GM19023 (cell line): ENCODE measurements around the gene CHST5.
"Not testable (repeated sequence)": the region's sequence is repeated elsewhere in the genome, so short reads cannot be mapped to it uniquely, and the experiment has no call there.

Experiments used
- ATAC-seq: cut with Tn5 transposase; IDR thresholded peaks from one replicate; pipeline ENCODE4 v1.9.1; 2021; ENCODE audit warnings: mild to moderate bottlenecking, moderate library complexity; ENCODE audit not compliant: unreplicated experiment

Gene CHST5

DNA sequence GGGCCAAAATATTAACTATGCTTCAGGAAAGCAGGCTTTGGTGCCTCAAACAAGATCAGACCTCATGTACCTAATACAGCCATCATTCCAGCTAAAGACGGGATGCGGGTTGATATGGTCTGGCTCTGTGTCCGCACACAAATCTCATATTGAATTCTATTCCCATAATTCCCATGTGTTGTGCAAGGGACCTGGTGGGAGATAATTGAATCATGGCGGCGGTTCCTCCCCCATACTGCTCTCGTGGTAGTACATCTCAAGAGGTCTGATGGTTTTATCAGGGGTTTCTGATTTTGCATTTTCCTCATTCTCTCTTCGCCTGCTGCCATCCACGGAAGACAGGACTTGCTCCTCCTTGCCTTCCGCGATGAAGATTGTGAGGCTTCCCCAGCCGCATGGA is 21.6 kb downstream of the CHST5 start:
- no peak for ATAC-seq

- no peak for ATAC-seq
Observed at GRCh38 chr16:75506574-75506973, 29.3 kb downstream of the CHST5 start.

- ATAC-seq = no peak
Observed at GRCh38 chr16:75506107-75506506, 29.8 kb downstream of the CHST5 start.

- no peak for ATAC-seq
Observed at GRCh38 chr16:75503801-75504200, 32.1 kb downstream of the CHST5 start.

- ATAC-seq = no peak
Observed at GRCh38 chr16:75502916-75503605, 32.8 kb downstream of the CHST5 start.

GRCh38 chr16:75501820-75502219 is 34.1 kb downstream of the CHST5 start:
- ATAC-seq = not testable (repeated sequence)

DNA sequence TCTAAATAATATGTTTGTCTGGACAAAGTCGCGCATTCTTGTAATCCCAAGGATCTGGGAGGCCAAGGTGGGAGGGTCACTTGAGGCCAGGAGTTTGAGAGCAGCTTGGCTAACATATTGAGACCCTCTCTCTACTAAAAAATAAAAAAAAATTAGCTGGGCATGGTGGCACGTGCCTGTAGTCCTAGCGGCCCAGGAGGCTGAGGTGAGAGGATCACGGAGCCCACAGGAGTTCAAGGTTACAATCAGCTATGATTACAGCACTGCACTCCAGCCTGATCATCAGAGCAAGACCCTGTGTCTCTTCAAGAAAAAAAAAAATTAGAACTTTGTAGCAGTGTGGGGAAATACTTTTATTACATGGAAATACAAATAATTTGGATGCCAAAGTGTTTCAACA is 34.5 kb downstream of the CHST5 start:
- no peak for ATAC-seq

DNA sequence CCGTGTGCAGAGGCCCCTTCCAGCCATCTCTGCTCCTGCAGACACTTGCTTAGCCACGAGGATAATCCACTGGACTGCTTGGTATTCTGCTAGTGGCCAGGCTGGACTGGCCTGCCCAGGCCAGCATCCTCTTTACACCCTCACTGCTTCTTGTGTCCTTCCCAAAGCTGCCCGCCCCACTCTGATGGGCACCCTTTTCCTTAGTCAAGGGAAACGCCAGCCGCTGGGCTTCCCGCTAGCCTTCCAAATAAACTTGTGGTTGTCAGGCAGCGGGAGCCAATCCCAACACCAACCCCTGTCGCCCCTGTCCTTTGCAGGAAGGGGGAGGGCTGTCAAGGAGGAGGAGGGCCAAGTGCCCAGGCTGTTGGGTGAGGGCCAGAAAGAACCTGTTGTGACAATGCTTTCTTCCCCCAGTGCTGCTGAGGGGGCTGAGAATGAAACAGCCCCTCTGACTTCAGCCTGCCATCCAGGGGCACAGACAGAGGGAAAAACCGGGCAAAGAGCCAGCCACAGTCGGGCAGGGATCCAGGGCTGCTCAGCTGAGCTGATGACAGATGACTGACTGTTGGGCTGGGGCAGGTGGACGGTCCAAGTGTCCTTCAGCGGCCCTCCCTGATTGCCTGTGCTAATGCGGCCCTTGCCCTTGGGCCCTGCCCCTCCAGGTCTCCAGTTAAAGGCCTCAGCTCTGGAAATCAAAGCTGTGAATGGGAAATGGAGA is 37.1 kb downstream of the CHST5 start:
- ATAC-seq = not testable (repeated sequence)

GRCh38 chr16:75497558-75497957 is 38.4 kb downstream of the CHST5 start:
- no peak for ATAC-seq

GRCh38 chr16:75495076-75495674 is 40.7 kb downstream of the CHST5 start, which contains the start of gene CHST6:
TSS of gene CHST6 (minus strand) at chr16:75495441. CDS start at chr16:75479828, 15,613 bp downstream.
- ATAC-seq = peak; percentile 86

- peak; percentile 15 for ATAC-seq
Observed at GRCh38 chr16:75494661-75495075, 41.2 kb downstream of the CHST5 start.

DNA sequence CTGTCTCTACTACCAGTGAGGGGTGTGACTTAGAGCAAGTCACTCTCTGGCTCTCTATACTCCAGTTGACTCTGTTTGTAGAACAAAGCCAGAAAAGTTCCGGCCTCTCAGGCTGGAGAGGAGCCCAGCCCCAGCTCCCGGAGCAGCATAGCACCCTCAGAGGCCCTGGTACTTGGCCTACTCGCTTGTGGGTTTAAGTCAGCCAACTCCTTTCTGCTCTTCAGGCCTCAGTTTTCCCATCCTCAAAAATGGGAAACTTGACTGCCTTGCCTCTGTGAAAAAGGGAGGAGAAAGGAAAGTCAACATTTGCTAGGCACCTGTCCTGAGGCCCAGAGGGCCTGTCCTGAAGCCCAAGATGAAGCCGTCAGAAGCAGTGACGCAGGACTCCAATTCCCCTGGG is 41.7 kb downstream of the CHST5 start:
- ATAC-seq = no peak

GRCh38 chr16:75491876-75492275 is 44.0 kb downstream of the CHST5 start:
- ATAC-seq = no peak

- no peak for ATAC-seq
Observed at GRCh38 chr16:75488322-75488721, 47.6 kb downstream of the CHST5 start.

DNA sequence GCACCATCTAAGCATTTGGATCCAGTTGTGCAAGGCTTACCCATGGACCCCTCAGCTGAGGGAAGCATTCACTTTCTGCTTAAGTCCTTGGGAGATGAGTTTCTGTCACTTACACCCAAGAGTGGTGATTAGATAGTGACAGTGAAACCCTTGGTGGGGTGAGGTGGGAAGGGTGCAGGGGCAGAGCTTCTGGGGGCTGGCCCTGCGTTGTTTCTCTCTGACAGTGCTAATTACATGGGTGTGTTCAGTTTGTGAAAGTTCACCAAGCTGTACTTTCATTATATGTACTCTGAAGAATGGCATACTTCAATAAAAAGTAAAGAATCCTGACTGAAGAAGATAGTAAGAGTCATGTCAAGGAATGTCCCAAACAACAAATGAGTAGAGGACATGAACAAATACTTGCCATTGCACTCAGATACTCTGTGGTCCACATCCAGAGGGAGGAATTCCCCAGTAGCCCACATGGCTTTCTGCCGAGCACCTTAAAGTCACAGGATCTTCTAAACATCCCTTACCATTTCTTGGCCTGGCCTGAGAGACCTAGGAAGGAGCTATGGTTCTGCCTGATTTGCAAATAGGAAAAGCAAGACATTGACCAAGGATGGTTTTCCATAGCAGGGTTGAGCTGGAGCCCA is 49.1 kb downstream of the CHST5 start:
- ATAC-seq = peak; percentile 57

- no peak for ATAC-seq
Observed at GRCh38 chr16:75486014-75486675, 49.8 kb downstream of the CHST5 start.

DNA sequence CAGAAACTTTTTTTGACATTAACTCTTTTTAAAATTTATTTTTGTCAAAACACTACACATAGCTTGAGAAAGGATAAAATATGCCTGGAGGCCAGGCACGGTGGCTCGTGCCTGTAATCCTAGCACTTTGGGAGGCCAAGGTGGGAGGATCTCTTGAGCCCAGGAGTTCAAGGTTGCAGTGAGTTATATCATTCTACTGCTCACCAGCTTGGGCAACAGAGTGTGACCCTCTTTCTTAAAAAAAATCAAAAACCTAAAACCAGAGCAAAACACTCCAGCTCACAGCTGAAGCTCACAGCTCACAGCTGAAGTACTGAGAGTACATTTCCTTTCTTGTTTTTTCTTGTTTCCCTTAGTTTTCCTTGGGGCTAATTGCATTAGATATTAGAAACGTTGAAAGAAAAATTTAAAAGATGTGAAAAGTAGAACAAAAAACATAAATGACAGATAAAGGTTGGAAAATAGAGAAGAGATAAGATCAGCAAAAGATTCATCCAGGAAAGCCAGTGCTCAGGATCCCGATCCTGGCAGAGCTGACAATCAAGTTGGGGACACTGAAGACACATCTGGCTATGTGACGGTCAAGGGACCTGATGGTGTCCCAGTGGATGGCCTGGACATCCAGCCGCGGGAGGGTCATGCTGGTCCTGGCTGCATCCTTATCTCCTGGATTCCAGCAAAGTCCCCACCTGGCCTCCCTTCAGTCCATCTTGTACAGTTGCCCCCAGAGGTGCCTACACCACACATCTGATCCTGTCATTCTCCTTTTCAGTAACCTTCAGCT is 50.5 kb downstream of the CHST5 start:
- peak; percentile 51 for ATAC-seq

- no peak for ATAC-seq
Observed at GRCh38 chr16:75483222-75483621, 52.7 kb downstream of the CHST5 start.

DNA sequence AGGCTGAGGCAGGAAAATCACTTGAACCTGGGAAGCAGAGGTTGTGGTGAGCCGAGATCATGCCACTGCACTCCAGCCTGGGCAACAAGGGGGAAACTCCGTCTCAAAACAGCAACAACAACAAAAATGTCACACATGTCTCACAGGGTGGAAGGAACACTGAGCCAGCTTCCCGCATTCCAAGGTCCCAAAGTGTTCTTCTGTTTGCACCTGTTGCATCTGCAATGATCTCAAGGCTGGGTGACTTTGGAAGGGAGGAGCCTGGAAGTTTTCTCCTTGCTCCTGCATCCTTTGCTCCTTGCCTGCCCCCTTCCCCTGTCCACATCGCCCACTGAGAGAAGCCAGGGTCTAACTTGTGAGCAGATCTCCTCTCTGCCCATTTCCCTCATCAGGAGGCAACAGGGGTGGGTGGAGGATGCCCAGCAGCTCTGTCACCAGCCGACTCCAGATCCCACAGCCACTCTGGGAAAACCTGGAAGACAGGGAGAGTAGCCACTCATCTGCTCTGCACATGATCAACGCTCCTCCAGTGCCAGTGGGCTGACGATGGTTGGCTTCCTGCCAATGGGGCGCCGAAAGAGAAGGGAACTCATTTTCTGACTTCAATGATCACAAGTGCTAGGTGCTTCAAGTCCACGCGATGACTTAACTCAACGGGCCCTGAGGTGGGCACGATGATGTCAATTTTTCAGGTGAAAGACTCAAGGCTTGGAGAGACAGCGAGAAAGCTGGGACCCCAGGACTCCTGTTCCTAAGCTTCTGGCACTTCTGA is 53.3 kb downstream of the CHST5 start:
- no peak for ATAC-seq
